GM21390 (cell line): Measurements from ENCODE around the gene NR5A1.

ENCODE experiments used
- ATAC-seq: cut with Tn5 transposase; IDR thresholded peaks from one replicate; pipeline ENCODE4 v1.9.1; 2021; ENCODE audit not compliant: unreplicated experiment

NR5A1 gene

GRCh38 chr9:124500028-124500795 is 7.0 kb downstream of the NR5A1 start:
- no peak for ATAC-seq

- no peak for ATAC-seq
Measured at GRCh38 chr9:124499216-124499615, 8.0 kb downstream of the NR5A1 start.

- no peak for ATAC-seq
Measured at GRCh38 chr9:124498499-124499146, 8.6 kb downstream of the NR5A1 start.

GRCh38 chr9:124498040-124498439 is 9.2 kb downstream of the NR5A1 start:
- no peak for ATAC-seq

GRCh38 chr9:124497441-124497840 is 9.8 kb downstream of the NR5A1 start:
- no peak for ATAC-seq

GRCh38 chr9:124496463-124496862 is 10.7 kb downstream of the NR5A1 start:
- ATAC-seq, result no peak

GRCh38 chr9:124496075-124496449 is 11.1 kb downstream of the NR5A1 start:
- ATAC-seq, result no peak

- no peak for ATAC-seq
Measured at GRCh38 chr9:124495126-124496074, 11.8 kb downstream of the NR5A1 start.

GRCh38 chr9:124493794-124494479 is 13.3 kb downstream of the NR5A1 start:
- peak; percentile 71 for ATAC-seq

- no peak for ATAC-seq
Measured at GRCh38 chr9:124493218-124493617, 14.0 kb downstream of the NR5A1 start.

GRCh38 chr9:124492818-124493217 is 14.4 kb downstream of the NR5A1 start:
- no peak for ATAC-seq

GRCh38 chr9:124491049-124491975 is 15.9 kb downstream of the NR5A1 start:
- no peak for ATAC-seq

- ATAC-seq, result no peak
Measured at GRCh38 chr9:124490004-124490403, 17.2 kb downstream of the NR5A1 start.

GRCh38 chr9:124489222-124489621 is 18.0 kb downstream of the NR5A1 start:
- ATAC-seq, result no peak

GRCh38 chr9:124488641-124489210 is 18.5 kb downstream of the NR5A1 start:
- no peak for ATAC-seq

- ATAC-seq, result no peak
Measured at GRCh38 chr9:124487260-124488182, 19.7 kb downstream of the NR5A1 start.

GRCh38 chr9:124486778-124487259 is 20.4 kb downstream of the NR5A1 start:
- no peak for ATAC-seq

GRCh38 chr9:124485936-124486335 is 21.3 kb downstream of the NR5A1 start:
- no peak for ATAC-seq
